ENCODE measurements around the gene PRKD2. TPM values are rescaled to one million over a fixed set of nuclear protein-coding genes. Genes with fewer than 3 reads are reported as not detected.
"Not testable (repeated sequence)": the region's sequence is repeated elsewhere in the genome, so short reads cannot be mapped to it uniquely, and the experiment has no call there.

PRKD2 gene
- total and polyA plus RNA-seq, 8 donors = 7.0 to 50.6 (median 26.3) TPM

- DNase-seq = peak; percentile 39 to 60
Measured at GRCh38 chr19:46715975-46716671, 791 bp downstream of the PRKD2 start.

GRCh38 chr19:46715620-46715974 lies 1.3 kb downstream of the PRKD2 start:
- H3K4me3 ChIP-seq = peak overlapping the region; percentile 69 to 76 (median 74)
- H3K4me1 ChIP-seq = peaks cover 19 to 53% (median 43%) of the 10 kb centered on the region in 4 donors
- peaks cover 12 to 30% (median 24%) of the 10 kb centered on the region in 4 donors for H3K36me3 ChIP-seq
- no peak for TF ChIP-seq POLR2AphosphoS5 (IDR thresholded peaks at IDR 0.05)
- TF ChIP-seq POLR2A (IDR thresholded peaks at IDR 0.05) = no peak
- TF ChIP-seq CTCF (IDR thresholded peaks at IDR 0.05) = no peak
- TF ChIP-seq EP300 (IDR thresholded peaks at IDR 0.05) = no peak
- no peak for DNase-seq
- H3K27ac ChIP-seq = peak overlapping the region; percentile 75 to 93 (median 91)
- 8 to 15% (median 11%) methylated on average over 5 to 8 of the region's 8 CpGs for WGBS, 5 donors
- intact Hi-C loops (cut with DNase I; ENCODE audit: low total_unique reads) = no loop called here
- H3K9me3 ChIP-seq = no peaks in the 10 kb centered on the region
- H3K27me3 ChIP-seq = no peaks in the 10 kb centered on the region

More at GRCh38 chr19:46715975-46716671, 791 bp downstream of the PRKD2 start:
- Histone ChIP-seq H3K4me1 (peaks cover 19 to 53% (median 43%) of the 10 kb centered on the region in 4 donors), H3K27ac (peak overlapping the region; percentile 75 to 93 (median 91)), H3K36me3 (peaks cover 13 to 30% (median 24%) of the 10 kb centered on the region in 4 donors), H3K9me3 (no peaks in the 10 kb centered on the region), H3K4me3 (peak overlapping the region; percentile 69 to 76 (median 74)), H3K27me3 (no peaks in the 10 kb centered on the region)
- intact Hi-C loops (cut with DNase I; ENCODE audit: low total_unique reads) = no loop called here
- WGBS, 5 donors = 1 to 2% (median 1%) methylated on average over 24 to 42 of the region's 42 CpGs
- TF ChIP-seq CTCF (IDR thresholded peaks at IDR 0.05) (no peak), EP300 (IDR thresholded peaks at IDR 0.05) (no peak), POLR2AphosphoS5 (IDR thresholded peaks at IDR 0.05) (no peak), POLR2A (IDR thresholded peaks at IDR 0.05) (no peak)

- peak overlapping the region; percentile 69 to 76 (median 74) for H3K4me3 ChIP-seq
- H3K27ac ChIP-seq = peak overlapping the region; percentile 89 to 93 (median 92)
- TF ChIP-seq EP300 (IDR thresholded peaks at IDR 0.05) = no peak
- TF ChIP-seq POLR2AphosphoS5 (IDR thresholded peaks at IDR 0.05) = peak in 1 of 3 donors; percentile 1
- H3K4me1 ChIP-seq = peaks cover 19 to 51% (median 43%) of the 10 kb centered on the region in 4 donors
- no peaks in the 10 kb centered on the region for H3K9me3 ChIP-seq
- 2 to 4% (median 3%) methylated on average over 10 to 12 of the region's 12 CpGs for WGBS, 5 donors
- intact Hi-C loops (cut with DNase I; ENCODE audit: low total_unique reads) = no loop called here
- H3K27me3 ChIP-seq = no peaks in the 10 kb centered on the region
- no peak for DNase-seq
- peaks cover 13 to 30% (median 24%) of the 10 kb centered on the region in 4 donors for H3K36me3 ChIP-seq
Measured at GRCh38 chr19:46714444-46715106, 2.3 kb downstream of the PRKD2 start.

- H3K4me1 ChIP-seq = peaks cover 19 to 44% (median 42%) of the 10 kb centered on the region in 4 donors
- peak overlapping the region; percentile 69 to 76 (median 74) for H3K4me3 ChIP-seq
- WGBS, 5 donors = 0 to 1% (median 1%) methylated on average over 26 to 39 of the region's 39 CpGs
- intact Hi-C loops (cut with DNase I; ENCODE audit: low total_unique reads) = no loop called here
- peak overlapping the region; percentile 89 to 93 (median 92) for H3K27ac ChIP-seq
- H3K9me3 ChIP-seq = no peaks in the 10 kb centered on the region
- DNase-seq = peak; percentile 94 to 97
- peak in 2 of 3 donors; percentile 23 to 33 for TF ChIP-seq POLR2AphosphoS5 (IDR thresholded peaks at IDR 0.05)
- no peak for TF ChIP-seq CTCF (IDR thresholded peaks at IDR 0.05)
- H3K36me3 ChIP-seq = peaks cover 20 to 33% (median 26%) of the 10 kb centered on the region in 4 donors
- H3K27me3 ChIP-seq = no peaks in the 10 kb centered on the region
Measured at GRCh38 chr19:46713781-46714443, 3.0 kb downstream of the PRKD2 start.

- WGBS, 5 donors = 76 to 85% (median 82%) methylated on average over 6 of the region's 6 CpGs
- intact Hi-C loops (cut with DNase I; ENCODE audit: low total_unique reads); H3K9me3 ChIP-seq; H3K27me3 ChIP-seq; H3K4me3 ChIP-seq; DNase-seq: not testable (repeated sequence)
- peak overlapping the region in 3 of 5 donors; percentile 91 to 93 (median 92) for H3K27ac ChIP-seq
- H3K4me1 ChIP-seq = peaks cover 18 to 34% (median 31%) of the 10 kb centered on the region in 4 donors
- peaks cover 25 to 42% (median 37%) of the 10 kb centered on the region in 4 donors for H3K36me3 ChIP-seq
Measured at GRCh38 chr19:46712768-46713338, 4.1 kb downstream of the PRKD2 start.
